Activated B cell treated with CpG ODN at 0.5 μM for 24 hours (primary cell): ENCODE data around the gene ITGA11. TPM values are rescaled to one million over a fixed set of nuclear protein-coding genes. Genes with fewer than 3 reads are reported as not detected.

ENCODE experiments used
- ATAC-seq: fragments of 200-7000 bp; cut with Tn5 transposase; one replicate; pipeline ENCODE4 v1.10.0; 2021; ENCODE audit warnings: low read depth, mild to moderate bottlenecking, moderate library complexity
- CTCF ChIA-PET: fragments of 350-600 bp; sonication (Branson Sonifier 250); formaldehyde crosslinking; loops from one replicate; lab custom pipeline; 2021; ENCODE audit warnings: antibody characterized with exemption; lab: Charles Lee
- POLR2A ChIA-PET: fragments of 350-600 bp; sonication (Branson Sonifier 250); formaldehyde crosslinking; loops from one replicate; lab custom pipeline; 2021; ENCODE audit warnings: antibody characterized with exemption; lab: Charles Lee
- DNase-seq: peaks from one replicate; pipeline ENCODE4 v3.0.0; 2022
- H3K27ac Mint-ChIP-seq: one replicate; pipeline ENCODE4 v1.8.0; 2020; ENCODE audit warnings: mixed read lengths
- H3K27me3 Mint-ChIP-seq: one replicate; pipeline ENCODE4 v1.8.0; 2021; ENCODE audit warnings: mixed read lengths
- H3K36me3 Mint-ChIP-seq: one replicate; pipeline ENCODE4 v1.8.0; 2021; ENCODE audit warnings: low read depth, mixed read lengths
- H3K4me1 Mint-ChIP-seq: one replicate; pipeline ENCODE4 v1.8.0; 2021; ENCODE audit warnings: mixed read lengths
- H3K4me3 Mint-ChIP-seq: one replicate; pipeline ENCODE4 v1.8.0; 2020; ENCODE audit warnings: mild to moderate bottlenecking, mixed read lengths
- H3K9me3 Mint-ChIP-seq: one replicate; pipeline ENCODE4 v1.8.0; 2020; ENCODE audit warnings: mixed read lengths
- intact Hi-C: fragments of 100-400 bp; cut with micrococcal nuclease; formaldehyde crosslinking; loops from one replicate; pipeline ENCODE4 v1.15.1; 2024
- total RNA-seq: library from RNA; stranded (reverse); gene quantifications from 2 replicates; pipeline ENCODE4 v1.2.3, GENCODE V29; 2022
- TF ChIP-seq, protein P1 (sequence below): fragments of 200-600 bp; IDR thresholded peaks from one replicate; pipeline ENCODE4 v1.8.0; 2022; ENCODE audit warnings: antibody characterized with exemption, mild to moderate bottlenecking

Gene ITGA11
- total RNA-seq, 1 donor from 2014 or later = not detected

DNA sequence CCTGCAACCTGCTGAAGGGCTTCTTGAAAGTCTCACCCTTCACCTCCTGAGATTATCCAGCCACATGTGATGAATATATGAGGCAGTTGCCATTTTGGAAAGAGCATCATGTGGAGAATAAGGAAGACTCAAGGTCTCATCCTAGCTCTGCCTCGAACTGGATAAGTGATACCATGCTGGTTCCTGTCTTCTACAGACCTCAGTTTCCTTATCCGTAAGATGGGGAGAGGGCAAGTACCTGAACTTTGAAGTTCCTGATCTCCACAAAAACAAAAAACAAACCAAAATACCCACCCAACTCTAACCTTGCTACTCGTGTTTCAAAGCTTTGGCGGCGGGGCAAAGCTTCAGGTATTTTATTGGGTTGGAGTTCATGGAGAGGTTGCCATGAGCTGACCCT is 31.5 kb upstream of the ITGA11 start:
- no peaks in the 10 kb centered on the region for H3K4me1 Mint-ChIP-seq

DNA sequence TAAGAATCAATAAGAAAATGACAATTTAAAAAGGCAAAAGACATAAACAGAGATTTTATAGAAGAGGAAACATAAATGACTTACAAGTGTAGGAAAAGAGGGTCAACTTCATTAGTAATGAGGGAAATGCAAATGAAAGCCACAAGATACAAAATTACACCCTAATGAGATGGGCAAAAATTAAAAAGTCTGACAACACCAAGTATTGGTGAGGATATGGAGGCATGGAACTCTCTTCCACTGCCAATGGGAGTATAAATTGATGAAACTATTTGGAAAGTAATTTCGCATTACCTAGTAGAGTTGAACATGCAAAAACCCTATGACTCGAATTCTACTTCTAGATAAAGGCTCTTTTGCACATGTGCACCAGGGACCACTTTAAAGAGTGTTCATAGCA is 28.2 kb upstream of the ITGA11 start:
- Mint-ChIP-seq H3K9me3 (peaks cover 7% of the 10 kb centered on the region), H3K4me3 (no peak overlapping the region), H3K4me1 (no peaks in the 10 kb centered on the region), H3K36me3 (no peaks in the 10 kb centered on the region), H3K27ac (no peak overlapping the region), H3K27me3 (no peaks in the 10 kb centered on the region)
- intact Hi-C loops = no loop called here
- TF ChIP-seq, protein P1, sequence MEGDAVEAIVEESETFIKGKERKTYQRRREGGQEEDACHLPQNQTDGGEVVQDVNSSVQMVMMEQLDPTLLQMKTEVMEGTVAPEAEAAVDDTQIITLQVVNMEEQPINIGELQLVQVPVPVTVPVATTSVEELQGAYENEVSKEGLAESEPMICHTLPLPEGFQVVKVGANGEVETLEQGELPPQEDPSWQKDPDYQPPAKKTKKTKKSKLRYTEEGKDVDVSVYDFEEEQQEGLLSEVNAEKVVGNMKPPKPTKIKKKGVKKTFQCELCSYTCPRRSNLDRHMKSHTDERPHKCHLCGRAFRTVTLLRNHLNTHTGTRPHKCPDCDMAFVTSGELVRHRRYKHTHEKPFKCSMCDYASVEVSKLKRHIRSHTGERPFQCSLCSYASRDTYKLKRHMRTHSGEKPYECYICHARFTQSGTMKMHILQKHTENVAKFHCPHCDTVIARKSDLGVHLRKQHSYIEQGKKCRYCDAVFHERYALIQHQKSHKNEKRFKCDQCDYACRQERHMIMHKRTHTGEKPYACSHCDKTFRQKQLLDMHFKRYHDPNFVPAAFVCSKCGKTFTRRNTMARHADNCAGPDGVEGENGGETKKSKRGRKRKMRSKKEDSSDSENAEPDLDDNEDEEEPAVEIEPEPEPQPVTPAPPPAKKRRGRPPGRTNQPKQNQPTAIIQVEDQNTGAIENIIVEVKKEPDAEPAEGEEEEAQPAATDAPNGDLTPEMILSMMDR = no peak
- ChIA-PET CTCF (no interaction called here), POLR2A (no interaction called here)
- DNase-seq = no peak
- ATAC-seq = no peak

More for the DNA sequence above, 31.5 kb upstream of the ITGA11 start:
- ATAC-seq = no peak
- Mint-ChIP-seq H3K27me3 (no peaks in the 10 kb centered on the region), H3K9me3 (peaks cover 7% of the 10 kb centered on the region), H3K27ac (no peak overlapping the region), H3K4me3 (no peak overlapping the region), H3K36me3 (no peaks in the 10 kb centered on the region)
- intact Hi-C loops = no loop called here
- DNase-seq = no peak
- CTCF ChIA-PET = no interaction called here
- TF ChIP-seq, protein P1 = no peak
- POLR2A ChIA-PET = no interaction called here

DNA sequence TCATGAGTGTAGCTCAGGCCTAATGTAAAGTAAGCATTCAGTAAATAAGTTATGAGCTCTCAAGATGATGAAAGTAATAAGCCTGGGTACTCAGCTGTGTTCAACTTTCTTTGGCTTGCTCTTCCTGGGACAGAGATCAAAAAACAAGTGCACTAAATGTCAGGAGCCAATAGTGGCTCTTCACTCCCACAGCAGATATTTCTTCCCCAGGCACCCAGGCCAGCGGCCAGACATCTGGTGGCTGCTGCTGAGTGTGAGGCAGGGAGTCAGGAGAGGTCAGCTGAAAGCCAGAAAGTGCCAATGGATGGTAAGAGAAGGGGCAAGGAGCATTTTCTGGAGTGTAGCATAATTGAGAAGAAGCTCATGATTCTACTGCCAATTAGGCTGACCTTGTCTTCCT is 18.2 kb upstream of the ITGA11 start:
- Mint-ChIP-seq H3K4me1 (no peaks in the 10 kb centered on the region), H3K9me3 (no peaks in the 10 kb centered on the region), H3K36me3 (no peaks in the 10 kb centered on the region), H3K27me3 (peaks cover 41% of the 10 kb centered on the region), H3K4me3 (no peak overlapping the region), H3K27ac (no peak overlapping the region)
- ATAC-seq (no peak), DNase-seq (no peak)
- intact Hi-C loops = no loop called here
- CTCF ChIA-PET = no interaction called here
- TF ChIP-seq, protein P1 = no peak
- POLR2A ChIA-PET = no interaction called here

DNA sequence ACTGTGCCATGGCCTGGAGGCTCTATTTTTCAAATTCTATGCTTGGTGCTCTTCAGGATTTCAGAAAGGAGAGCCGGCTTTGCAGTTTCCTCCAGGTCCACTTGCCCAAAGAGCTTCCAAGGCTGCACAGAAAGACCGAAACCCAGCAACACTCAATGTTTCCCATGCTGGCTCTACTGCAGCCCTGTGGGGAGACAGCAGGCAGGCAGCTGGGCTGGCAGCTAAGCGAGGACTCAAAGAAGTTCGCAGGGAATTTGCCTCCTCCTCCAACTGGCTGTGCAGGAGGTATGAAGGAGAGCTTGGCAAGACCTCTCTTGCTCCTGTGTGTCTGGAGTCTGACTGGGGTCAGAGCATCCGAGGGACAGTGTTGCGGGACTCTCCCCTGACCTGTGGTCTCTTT is 17.4 kb upstream of the ITGA11 start:
- DNase-seq = no peak
- Mint-ChIP-seq H3K4me1 (no peaks in the 10 kb centered on the region), H3K27me3 (peaks cover 43% of the 10 kb centered on the region), H3K4me3 (no peak overlapping the region), H3K9me3 (no peaks in the 10 kb centered on the region), H3K36me3 (no peaks in the 10 kb centered on the region), H3K27ac (no peak overlapping the region)
- intact Hi-C loops = no loop called here
- TF ChIP-seq, protein P1 = no peak
- no peak for ATAC-seq
- POLR2A ChIA-PET = no interaction called here
- CTCF ChIA-PET = no interaction called here

DNA sequence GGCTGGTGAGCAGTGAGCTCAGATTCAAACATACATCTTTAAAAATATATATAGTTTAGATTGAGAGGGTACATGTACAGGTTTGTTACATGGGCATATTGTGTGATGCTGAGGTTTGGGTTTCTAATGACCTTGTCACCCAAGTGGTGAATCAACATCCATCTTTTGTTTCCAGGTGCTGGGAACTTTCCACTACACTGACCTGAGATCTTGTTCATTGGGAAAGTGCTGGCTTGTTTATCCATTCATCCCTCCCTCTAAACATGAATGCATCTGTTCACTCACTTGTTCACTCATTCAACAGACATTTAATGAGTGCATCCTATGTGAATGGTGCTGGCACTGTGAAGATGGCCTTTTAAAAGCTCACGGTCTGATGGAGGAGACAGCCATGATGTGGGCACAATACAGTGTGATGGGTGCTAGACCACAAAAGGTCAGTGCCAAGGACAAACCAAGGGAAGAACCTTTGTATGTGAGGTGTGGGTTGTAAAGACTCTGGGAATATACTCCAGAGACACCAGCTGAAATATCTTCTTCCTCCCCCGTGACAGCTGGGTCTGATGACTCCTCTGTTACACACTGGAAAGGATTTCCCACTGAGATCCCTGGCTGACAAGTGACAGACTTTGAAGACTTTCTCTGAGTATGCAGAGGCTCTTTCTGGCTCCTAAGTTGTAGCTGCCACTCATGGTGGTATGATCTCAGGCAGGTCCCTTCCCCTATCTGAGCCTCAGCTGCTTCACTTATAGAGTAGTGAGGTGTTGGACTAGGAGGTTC is 16.2 kb upstream of the ITGA11 start:
- peaks cover 46% of the 10 kb centered on the region for H3K27me3 Mint-ChIP-seq
- no peaks in the 10 kb centered on the region for H3K9me3 Mint-ChIP-seq
- no peak overlapping the region for H3K4me3 Mint-ChIP-seq
- TF ChIP-seq, protein P1 = no peak
- intact Hi-C loops = no loop called here
- H3K27ac Mint-ChIP-seq = no peak overlapping the region
- CTCF ChIA-PET = no interaction called here
- DNase-seq = no peak
- ATAC-seq = no peak
- POLR2A ChIA-PET = no interaction called here
- H3K36me3 Mint-ChIP-seq = no peaks in the 10 kb centered on the region
- H3K4me1 Mint-ChIP-seq = no peaks in the 10 kb centered on the region
